HepG2 (cell line): ENCODE measurements around the gene ZKSCAN1. TPM values are rescaled to one million over a fixed set of nuclear protein-coding genes. Genes with fewer than 3 reads are reported as not detected.

Source experiments
- ATAC-seq: fragments of 200-7000 bp; cut with Tn5 transposase; 3 replicates; pipeline ENCODE4 v1.9.1; 2020; ENCODE audit warnings: mild to moderate bottlenecking, moderate library complexity
- BruUV-seq: library from RNA; stranded (reverse); fragments of 400-500 nt; replicated peaks from 2 replicates; lab custom pipeline; 2021; lab: Mats Ljungman, UMichigan
- CTCF ChIA-PET: fragments of 300-600 bp; formaldehyde crosslinking; extraction: SDS; loops from one replicate; lab custom pipeline; 2021; ENCODE audit warnings: low total read pairs, inconsistent platforms, low intra/inter-chr PET ratio; lab: Yijun Ruan, JAX
- POLR2A ChIA-PET: fragments of 350-600 bp; sonication (Branson Sonifier 250); formaldehyde crosslinking; loops from one replicate; lab custom pipeline; 2020; ENCODE audit warnings: antibody characterized with exemption, inconsistent platforms; lab: Yijun Ruan, JAX
- DNase-seq: peaks from one replicate; pipeline ENCODE4 v3.0.0-alpha.2; 2015; ENCODE audit warnings: low spot score
- FAIRE-seq: peaks from 3 replicates; lab custom pipeline; 2011; peaks lifted over from hg19 to GRCh38; lab: Jason Lieb, UNC
- H2AFZ ChIP-seq: one replicate; pipeline ENCODE4 v1.6.1; 2011; ENCODE audit warnings: low read length, inconsistent platforms
- H3K27ac ChIP-seq: fragments of 300-600 bp; 3 replicates; pipeline ENCODE4 v1.8.0; 2011; ENCODE audit warnings: mixed run types, mild to moderate bottlenecking, mixed read lengths, low read length, inconsistent platforms; ENCODE audit not compliant: insufficient read depth; ENCODE audit errors: extremely low read length
- H3K27me3 ChIP-seq, 2 experiments: fragments of 200-600 bp in 1 of 2; 2 replicates in 1 of 2; 3 replicates in 1 of 2; pipeline versions ENCODE4 v1.6.0 to v1.8.0; 2011; ENCODE audit warnings: low read length in 2 of 2, mild to moderate bottlenecking in 2 of 2, moderate library complexity in 2 of 2, inconsistent platforms in 1 of 2; ENCODE audit not compliant: insufficient read depth in 2 of 2, control insufficient read depth in 1 of 2
- H3K36me3 ChIP-seq, 2 experiments: fragments of 200-600 bp in 1 of 2; replicated peaks in 1 of 2; 2 replicates in 1 of 2; 3 replicates in 1 of 2; pipeline versions ENCODE4 v1.5.1 to v1.8.0; 2011; ENCODE audit warnings: low read length in 2 of 2, inconsistent platforms in 1 of 2; ENCODE audit not compliant: insufficient read depth in 2 of 2, control insufficient read depth in 1 of 2
- H3K4me1 ChIP-seq: 2 replicates; pipeline ENCODE4 v1.5.1; 2012; ENCODE audit warnings: low read length, inconsistent platforms; ENCODE audit not compliant: insufficient read depth
- H3K4me2 ChIP-seq: 2 replicates; pipeline ENCODE4 v1.6.0; 2011; ENCODE audit warnings: low read depth, low read length, inconsistent platforms
- H3K4me3 ChIP-seq, 3 experiments: fragments of 200-600 bp in 1 of 3; sonication (generic), shearing (Covaris generic) in 1 of 3; replicated peaks in 1 of 3; 2 replicates each; pipeline ENCODE4 v1.5.1; 2011 to 2016; ENCODE audit warnings: low read length in 3 of 3, inconsistent platforms in 2 of 3, low read depth in 2 of 3, mild to moderate bottlenecking in 2 of 3, control low read depth in 1 of 3, mixed read lengths in 1 of 3; ENCODE audit not compliant: insufficient read depth in 1 of 3
- H3K79me2 ChIP-seq: one replicate; pipeline ENCODE4 v1.6.1; 2011; ENCODE audit warnings: low read length, inconsistent platforms; ENCODE audit not compliant: insufficient read depth
- H3K9ac ChIP-seq: 2 replicates; pipeline ENCODE4 v1.6.0; 2011; ENCODE audit warnings: mild to moderate bottlenecking, low read depth, low read length, inconsistent platforms; ENCODE audit not compliant: insufficient read depth
- H3K9me3 ChIP-seq: 2 replicates; pipeline ENCODE4 v1.5.1; 2012; ENCODE audit warnings: mild to moderate bottlenecking, low read length
- H4K20me1 ChIP-seq: 2 replicates; pipeline ENCODE4 v1.6.0; 2011; ENCODE audit warnings: inconsistent platforms, mild to moderate bottlenecking, low read length, moderate library complexity; ENCODE audit not compliant: insufficient read depth
- KLF6 ChIP-seq: IDR thresholded peaks from 2 replicates; pipeline ENCODE4 v1.8.0; 2016; ENCODE audit warnings: missing biosample characterization, missing genetic modification reagents
- PAF1 ChIP-seq: IDR thresholded peaks from 2 replicates; pipeline ENCODE4 v1.6.1; 2016; ENCODE audit warnings: missing genetic modification reagents, missing compliant biosample characterization
- POLR2AphosphoS5 ChIP-seq: IDR thresholded peaks from 2 replicates; pipeline ENCODE4 v1.6.1; 2012; ENCODE audit warnings: low read depth, low read length
- RBFOX2 ChIP-seq: fragments of 200-400 bp; formaldehyde crosslinking; IDR thresholded peaks from 2 replicates; pipeline ENCODE4 v1.6.1; 2017; ENCODE audit warnings: low read depth, mild to moderate bottlenecking, low read length
- RBM22 ChIP-seq: fragments of 200-400 bp; formaldehyde crosslinking; optimal IDR thresholded peaks from 2 replicates; pipeline ENCODE3; 2017; ENCODE audit warnings: mild to moderate bottlenecking, low read length, moderate library complexity
- SALL1 ChIP-seq: sonication (generic); formaldehyde crosslinking; IDR thresholded peaks from 2 replicates; pipeline ENCODE4 v1.8.0; 2022; ENCODE audit warnings: mild to moderate bottlenecking, missing genetic modification reagents
- ZNF335 ChIP-seq: sonication (generic); formaldehyde crosslinking; IDR thresholded peaks from 2 replicates; pipeline ENCODE4 v1.4.0; 2020; ENCODE audit warnings: missing genetic modification reagents
- ZNF547 ChIP-seq: sonication (generic); formaldehyde crosslinking; IDR thresholded peaks from 2 replicates; pipeline ENCODE4 v1.5.1; 2020; ENCODE audit warnings: mild to moderate bottlenecking, missing genetic modification reagents
- ZNF678 ChIP-seq: sonication (generic); formaldehyde crosslinking; IDR thresholded peaks from 2 replicates; pipeline ENCODE4 v1.4.0; 2020; ENCODE audit warnings: mild to moderate bottlenecking, missing genetic modification reagents
- ZSCAN22 ChIP-seq: sonication (generic); formaldehyde crosslinking; IDR thresholded peaks from 2 replicates; pipeline ENCODE4 v1.4.0; 2020; ENCODE audit warnings: mild to moderate bottlenecking, missing genetic modification reagents
- ZSCAN31 ChIP-seq: sonication (generic); formaldehyde crosslinking; IDR thresholded peaks from 2 replicates; pipeline ENCODE4 v1.5.0; 2020; ENCODE audit warnings: low read depth, mild to moderate bottlenecking, missing genetic modification reagents
- WGBS: methylation state at CpG from one replicate; pipeline ENCODE4 v1.1.6; 2017; ENCODE audit warnings: low lambda C conversion rate; 5-methylcytosine and 5-hydroxymethylcytosine counted together
- in situ Hi-C: cut with HindIII; loops from 2 replicates; pipeline ENCODE4 v1.10.0; 2017; ENCODE audit warnings: low pct_unique_long_range_greater_than_20kb; ENCODE audit not compliant: extremely low pct_ligation_motif_present
- intact Hi-C: fragments of 100-400 bp; cut with micrococcal nuclease; formaldehyde crosslinking; loops from one replicate; pipeline ENCODE4 v1.10.0; 2022; ENCODE audit not compliant: unreplicated experiment
- polyA plus RNA-seq, 8 experiments: library from polyadenylated mRNA; depleted of rRNA in 3 of 8; stranded (reverse) in 7 of 8; unstranded in 1 of 8; fragments of >200 nt; fragmentation: Illumina TruSeq in 4 of 8; extraction: Trizol in 4 of 8; gene quantifications; 2 replicates each; pipeline versions ENCODE4 v1.2.1 to v1.2.3, GENCODE V29; 2011 to 2016; ENCODE audit warnings: low read depth in 4 of 8, missing spikeins in 1 of 8, mixed read lengths in 1 of 8; ENCODE audit not compliant: insufficient read depth in 1 of 8
- total RNA-seq, 5 experiments: library from RNA; depleted of rRNA; stranded (reverse); fragments of >200 nt; fragmentation: Illumina TruSeq; extraction: Trizol; gene quantifications; 2 replicates each; pipeline ENCODE4 v1.2.3, GENCODE V29; 2016; ENCODE audit warnings: low read depth in 1 of 5

Gene ZKSCAN1
- total and polyA plus RNA-seq, 2 of the 13 experiments (the other 11 are each of a cell fraction or from before 2014, with no cell fraction given): 46.4 to 60.6 TPM

DNA sequence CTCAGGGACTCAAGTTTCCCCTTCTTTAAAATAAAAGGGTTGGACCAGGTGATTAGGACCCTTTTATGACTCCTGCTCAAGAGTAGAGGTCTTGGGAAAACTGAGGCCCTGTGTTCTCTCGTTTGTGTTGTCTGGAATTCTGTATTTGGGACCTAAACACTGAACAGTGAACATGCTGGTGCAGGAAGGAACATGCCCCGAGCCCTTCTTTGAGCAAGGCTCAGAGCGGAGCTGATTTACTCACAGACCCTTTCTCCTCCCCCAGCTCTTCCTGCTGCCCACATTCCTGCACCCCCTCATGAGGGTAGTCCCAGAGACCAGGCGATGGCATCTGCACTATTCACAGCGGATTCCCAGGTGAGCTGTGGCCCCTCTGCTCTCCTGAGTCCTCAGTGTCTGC is 14.2 kb downstream of the ZKSCAN1 start:
- Histone ChIP-seq H3K27me3 (no peaks in the 10 kb centered on the region), H3K79me2 (peaks cover 2% of the 10 kb centered on the region), H3K27ac (no peak overlapping the region), H4K20me1 (no peaks in the 10 kb centered on the region), H3K9me3 (no peaks in the 10 kb centered on the region), H2AFZ (no peak overlapping the region), H3K36me3 (peaks cover 27 to 75% of the 10 kb centered on the region in 2 experiments), H3K4me3 (no peak overlapping the region), H3K4me2 (no peak overlapping the region), H3K4me1 (peaks cover 17% of the 10 kb centered on the region), H3K9ac (no peak overlapping the region)
- intact Hi-C loops: no loop called here
- ATAC-seq: no peak
- TF ChIP-seq ZNF678 (CRISPR knock-in tag): no peak
- TF ChIP-seq KLF6: no peak
- no peak for TF ChIP-seq ZSCAN31 (CRISPR knock-in tag)
- no peak for TF ChIP-seq ZNF547 (CRISPR knock-in tag)
- no peak for TF ChIP-seq ZNF335
- no peak for FAIRE-seq
- ChIA-PET CTCF (no interaction called here), POLR2A (interaction anchor here (0.9 to 1.5 kb wide), 3 partner anchors 15 to 32 kb away, joined by 3 to 4 read pairs (median 3); partner anchors contain the start of gene ZKSCAN1)
- no peak for DNase-seq
- BruUV-seq: no TSS peak
- 97% methylated on average over 4 of the region's 5 CpGs for WGBS
- in situ Hi-C loops: no loop called here

DNA sequence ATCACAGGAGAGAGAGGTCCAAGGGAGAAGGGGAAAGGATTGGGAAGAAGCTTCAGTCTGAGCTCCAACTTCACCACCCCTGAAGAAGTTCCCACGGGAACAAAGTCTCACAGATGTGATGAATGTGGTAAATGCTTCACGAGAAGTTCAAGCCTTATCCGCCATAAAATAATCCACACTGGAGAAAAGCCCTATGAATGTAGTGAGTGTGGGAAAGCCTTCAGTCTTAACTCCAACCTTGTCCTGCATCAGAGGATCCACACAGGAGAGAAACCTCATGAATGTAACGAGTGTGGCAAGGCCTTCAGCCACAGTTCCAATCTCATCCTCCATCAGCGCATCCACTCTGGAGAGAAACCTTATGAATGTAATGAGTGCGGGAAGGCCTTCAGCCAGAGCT is 18.1 kb downstream of the ZKSCAN1 start:
- Histone ChIP-seq H3K4me1 (peaks cover 34% of the 10 kb centered on the region), H3K9me3 (no peaks in the 10 kb centered on the region), H2AFZ (no peak overlapping the region), H3K27me3 (no peaks in the 10 kb centered on the region), H3K27ac (no peak overlapping the region), H3K9ac (no peak overlapping the region), H3K79me2 (peaks cover 4% of the 10 kb centered on the region), H4K20me1 (no peaks in the 10 kb centered on the region), H3K4me3 (no peak overlapping the region), H3K36me3 (peaks cover 27 to 59% of the 10 kb centered on the region in 2 experiments), H3K4me2 (no peak overlapping the region)
- POLR2A ChIA-PET: interaction anchor here (1.3 kb wide), 1 partner anchor 9 kb away, joined by 5 read pairs; no protein-coding TSS in a partner anchor
- CTCF ChIA-PET: no interaction called here
- in situ Hi-C loops (no loop called here), intact Hi-C loops (no loop called here)
- DNase-seq (no peak), FAIRE-seq (no peak), ATAC-seq (no peak)
- WGBS: over 99% methylated on average over 6 of the region's 6 CpGs
- no TSS peak for BruUV-seq
- peak; percentile 64 for TF ChIP-seq RBM22
- TF ChIP-seq POLR2AphosphoS5: no peak
- no peak for TF ChIP-seq ZSCAN22 (CRISPR knock-in tag)
- 0 out of 2 replicates have a peak, but pooled peaks have one; percentile 20 for TF ChIP-seq RBFOX2
- TF ChIP-seq PAF1 (CRISPR knock-in tag): no peak
- TF ChIP-seq SALL1 (CRISPR knock-in tag): no peak
